ENCODE data around the gene PIEZO1.
"Not testable (repeated sequence)": the region's sequence is repeated elsewhere in the genome, so short reads cannot be mapped to it uniquely, and the experiment has no call there.

Gene PIEZO1

GRCh38 chr16:88685156-88686061, 99.6 kb downstream of the PIEZO1 start:
- peak; percentile 81 for DNase-seq

DNA sequence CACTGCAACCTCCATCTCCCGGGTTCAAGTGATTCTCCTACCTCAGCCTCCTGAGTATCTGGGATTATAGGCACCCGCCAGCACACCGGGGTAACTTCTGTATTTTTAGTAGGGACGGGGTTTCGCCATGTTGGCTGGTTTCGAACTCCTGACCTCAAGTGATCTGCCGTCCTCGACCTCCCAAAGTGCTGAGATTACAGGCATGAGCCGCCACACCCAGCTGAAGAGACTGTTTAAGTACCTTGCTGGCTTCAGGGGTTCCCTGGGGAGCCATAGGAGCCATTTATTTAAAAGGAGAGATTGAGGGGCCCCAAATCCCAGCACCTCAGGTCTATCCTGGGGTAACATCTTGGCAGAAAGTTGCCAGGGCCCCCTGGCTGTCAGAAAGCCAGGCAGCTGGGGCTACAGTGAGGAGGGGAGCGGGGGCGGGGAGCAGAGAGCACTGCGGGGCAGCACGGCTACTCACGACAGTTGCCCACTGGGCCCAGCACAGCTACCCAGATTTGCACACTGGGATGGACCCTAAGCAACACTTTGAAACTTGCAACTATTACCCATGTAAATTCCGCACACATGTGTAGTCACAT, 100.4 kb downstream of the PIEZO1 start:
- no peak for DNase-seq

DNA sequence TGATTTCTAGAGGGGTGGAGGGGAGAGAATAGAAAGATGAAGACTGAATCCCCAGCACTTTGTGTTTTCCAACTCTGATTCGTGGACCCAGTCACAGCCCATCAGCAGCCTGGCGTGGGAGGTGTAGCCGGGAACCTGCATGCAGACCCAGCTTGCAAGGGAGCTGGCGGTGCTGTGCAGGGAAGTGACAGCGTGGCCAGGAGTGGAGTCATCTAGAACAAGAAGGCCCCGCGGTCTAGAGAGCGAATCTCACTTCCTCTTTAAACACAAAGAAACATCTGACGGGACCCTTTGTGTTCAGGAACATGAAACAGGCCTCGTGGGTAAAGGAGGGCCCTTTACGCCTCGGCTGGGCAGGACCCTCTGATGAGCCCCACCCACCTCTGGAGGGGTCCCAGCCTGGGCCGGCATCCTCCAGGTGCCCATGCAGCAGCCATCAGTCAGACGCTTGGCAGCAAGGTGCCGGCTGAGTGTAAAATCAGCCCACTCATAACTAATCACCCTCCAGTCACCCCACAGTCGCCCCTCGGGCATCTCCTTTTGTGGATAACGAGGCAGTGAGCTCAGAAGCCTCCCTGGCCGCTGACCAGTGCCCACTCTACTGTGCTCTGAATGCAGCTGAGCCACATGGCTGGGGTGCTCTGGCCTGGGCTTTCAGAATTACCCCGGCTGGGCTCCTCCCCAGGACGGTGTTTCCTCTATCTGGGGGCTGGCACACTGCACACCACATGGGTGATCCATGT, 103.1 kb downstream of the PIEZO1 start:
- DNase-seq = peak; percentile 81

DNA sequence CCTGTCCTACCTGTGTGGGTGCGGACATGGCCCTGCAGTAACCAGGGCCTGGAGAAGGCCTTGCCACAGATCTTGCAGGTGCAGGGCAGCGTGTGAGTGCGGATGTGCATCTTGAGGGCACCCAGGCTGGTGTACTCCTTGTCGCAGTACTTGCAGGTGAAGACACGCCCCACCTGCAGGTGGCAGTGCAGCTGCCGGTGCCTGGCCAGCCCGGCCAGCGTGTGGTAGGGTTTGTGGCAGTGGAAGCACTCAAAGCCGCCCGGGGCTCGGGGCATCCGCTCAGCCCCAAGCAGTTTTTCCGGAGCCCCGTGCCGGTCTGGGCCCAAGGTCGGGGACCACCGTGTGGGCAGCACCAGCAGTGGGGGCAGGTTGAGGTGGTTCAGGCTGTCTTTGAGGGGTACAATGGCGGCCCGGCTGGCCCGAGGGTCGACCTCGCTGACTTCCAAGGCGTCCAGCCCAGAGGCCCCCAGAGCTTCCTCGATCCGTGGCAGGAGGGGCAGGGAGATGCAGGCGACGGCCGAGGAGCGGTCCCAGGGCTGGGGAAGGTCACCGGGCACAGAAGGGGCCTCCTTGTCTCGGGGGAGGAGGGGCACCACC, 103.8 kb downstream of the PIEZO1 start:
- DNase-seq = peak; percentile 68

DNA sequence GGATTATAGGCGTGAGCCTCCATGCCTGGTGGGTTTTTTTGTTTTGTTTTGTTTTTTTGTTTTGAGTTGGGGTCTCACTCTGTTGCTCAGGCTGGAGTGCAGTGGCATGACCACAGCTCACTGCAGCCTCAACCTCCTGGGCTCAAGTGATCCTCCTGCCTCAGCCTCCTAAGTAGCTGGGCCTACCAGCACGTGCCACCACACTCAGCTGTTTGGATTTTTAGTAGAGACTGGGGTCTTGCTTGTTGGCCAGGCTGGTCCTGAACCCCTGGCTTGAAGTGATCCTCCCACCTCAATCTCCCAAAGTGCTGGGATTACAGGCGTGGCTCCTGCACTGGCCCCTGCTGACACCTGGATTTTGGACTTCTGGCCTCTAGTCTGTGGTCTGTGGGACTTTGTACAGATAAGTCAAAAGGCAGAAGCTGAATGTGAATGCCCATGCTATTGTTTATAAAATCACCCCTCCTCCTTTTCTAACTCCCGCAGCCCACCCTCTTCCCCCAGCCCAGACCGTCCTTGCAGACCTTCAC, 104.4 kb downstream of the PIEZO1 start:
- DNase-seq = no peak

DNA sequence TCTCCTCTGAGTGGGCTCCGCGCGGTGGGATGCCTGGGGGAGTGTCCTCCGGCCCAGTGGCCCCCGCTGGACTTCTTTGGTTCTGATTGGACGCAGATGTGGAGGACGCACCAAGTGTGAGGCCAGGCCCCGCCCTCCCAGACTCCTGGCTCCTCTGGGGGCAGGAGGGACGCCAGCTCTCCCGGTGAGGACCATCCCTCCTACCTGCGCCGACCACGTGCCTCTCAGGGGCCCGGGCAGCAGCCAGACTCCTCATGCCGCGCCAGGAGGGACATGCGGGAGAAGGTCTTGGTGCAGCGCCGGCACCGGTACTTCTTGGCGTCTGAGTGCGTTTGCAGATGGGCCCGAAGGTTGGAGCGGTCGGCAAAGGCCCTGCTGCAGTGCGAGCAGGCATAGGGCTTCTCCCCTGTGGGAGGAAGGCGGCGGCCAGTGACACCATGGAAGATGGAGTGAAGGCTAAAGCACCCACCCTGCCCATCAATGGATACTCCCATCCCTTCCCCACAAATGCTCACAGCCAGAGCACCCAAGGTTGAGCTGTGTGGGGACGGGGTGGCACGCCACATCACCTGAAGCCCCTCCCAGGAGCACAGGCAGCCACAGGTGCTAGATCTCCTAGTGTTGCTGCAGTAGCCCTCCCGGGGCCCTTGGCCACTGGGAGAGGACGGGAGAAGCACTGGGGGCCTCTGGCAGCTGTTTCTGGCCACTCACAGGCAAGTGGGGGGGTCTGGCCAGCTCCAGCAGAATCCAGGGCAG, 106.6 kb downstream of the PIEZO1 start:
- DNase-seq = no peak

DNA sequence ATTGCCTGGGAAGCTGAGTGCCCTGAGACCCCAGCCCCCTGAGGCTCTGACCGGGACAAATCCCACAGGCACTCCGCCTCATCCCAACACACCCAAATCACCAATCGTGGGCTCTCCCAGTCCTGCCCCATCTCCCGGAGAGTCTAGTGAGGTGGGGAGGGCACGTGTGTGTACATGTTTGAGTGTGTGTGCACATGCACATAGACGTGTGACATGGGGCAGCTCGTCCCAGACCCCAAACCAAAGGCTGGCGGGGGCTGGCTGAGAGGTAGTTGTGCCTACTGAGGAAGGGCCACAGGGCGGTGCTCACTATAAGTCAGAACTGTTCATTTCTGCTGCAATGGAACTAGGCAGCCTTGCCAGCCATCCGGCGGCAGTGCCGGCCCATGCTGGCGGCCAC, 107.3 kb downstream of the PIEZO1 start:
- no peak for DNase-seq

GRCh38 chr16:88676502-88677242, 108.3 kb downstream of the PIEZO1 start:
- no peak for DNase-seq

GRCh38 chr16:88673716-88674379, 111.2 kb downstream of the PIEZO1 start:
- no peak for DNase-seq

DNA sequence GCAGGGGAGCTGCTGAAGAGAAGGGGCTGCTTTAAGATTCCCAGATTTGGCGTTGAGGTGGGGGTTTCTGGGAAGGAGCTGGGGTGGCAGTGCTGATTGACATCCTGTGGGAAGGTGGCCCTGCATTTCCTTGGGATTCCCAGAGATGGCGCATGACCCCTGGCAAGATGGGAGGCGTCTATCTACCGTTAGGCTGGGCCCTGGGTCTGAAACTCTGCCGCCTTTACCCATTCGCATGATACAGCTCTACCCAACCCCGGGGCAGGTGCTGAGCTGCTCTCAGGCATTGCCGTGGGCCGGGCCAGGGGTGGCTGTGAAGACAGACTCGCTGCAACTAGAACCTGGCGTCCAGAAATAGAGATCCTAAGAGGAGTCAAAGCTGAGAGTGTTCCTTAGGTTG, 112.2 kb downstream of the PIEZO1 start:
- no peak for DNase-seq

DNA sequence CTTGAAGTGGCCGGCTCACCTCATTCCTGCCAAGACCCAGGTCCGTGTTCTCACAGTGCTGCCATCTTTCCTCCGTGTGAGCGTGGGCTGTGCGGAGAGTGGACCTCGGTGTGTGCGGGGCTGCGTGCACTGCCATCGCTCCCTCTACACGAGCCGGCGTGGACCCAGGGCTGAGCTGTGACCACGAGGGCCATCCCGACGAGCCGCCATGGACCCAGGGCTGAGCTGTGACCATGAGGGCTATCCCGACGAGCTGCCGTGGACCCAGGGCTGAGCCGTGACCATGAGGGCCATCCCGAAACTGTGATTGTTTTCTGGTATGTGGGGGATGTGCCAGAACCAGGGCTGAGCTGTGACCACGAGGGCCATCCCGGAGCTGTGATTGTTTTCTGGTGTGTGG, 113.2 kb downstream of the PIEZO1 start:
- no peak for DNase-seq

DNA sequence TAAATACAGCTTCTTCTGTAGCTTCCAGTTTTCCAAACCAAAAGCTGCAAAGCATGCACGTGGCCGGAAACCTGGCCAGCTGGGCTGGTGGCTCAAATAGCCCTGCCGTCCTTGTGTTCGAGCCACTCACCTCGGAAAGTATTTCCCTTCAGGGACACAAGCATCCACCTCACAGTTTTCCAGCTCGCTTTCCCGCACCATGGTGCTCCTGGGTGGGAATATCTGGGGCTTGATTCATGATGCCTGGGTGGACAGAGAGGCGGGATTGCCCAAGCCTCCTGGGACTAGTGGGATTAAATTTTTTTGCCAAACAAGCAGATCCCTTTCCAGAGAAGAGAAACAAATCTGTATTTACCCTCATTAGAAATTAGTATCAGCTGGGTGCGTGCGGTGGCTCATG, 115.0 kb downstream of the PIEZO1 start:
- DNase-seq = no peak

GRCh38 chr16:88669493-88669892, 115.5 kb downstream of the PIEZO1 start:
- not testable (repeated sequence) for DNase-seq

GRCh38 chr16:88667461-88667860, 117.6 kb downstream of the PIEZO1 start:
- no peak for DNase-seq

- DNase-seq = no peak
Measured at GRCh38 chr16:88665570-88665969, 119.5 kb downstream of the PIEZO1 start.
